Peyer's patch (tissue), 4 donors: ENCODE data around the gene PADI2.

Source experiments
- CTCF ChIP-seq, 6 experiments: fragments of 450-650 bp in 4 of 6; fragments of 200-600 bp in 2 of 6; sonication (generic) in 1 of 6; IDR thresholded peaks; one replicate each; pipeline ENCODE4 v1.5.1; 2017 to 2019; ENCODE audit warnings: antibody characterized with exemption in 6 of 6, mild to moderate bottlenecking in 3 of 6, moderate library complexity in 1 of 6
- POLR2A ChIP-seq, 2 donors: fragments of 450-650 bp; IDR thresholded peaks; one replicate each; pipeline ENCODE4 v1.5.1; 2017; ENCODE audit warnings: antibody characterized with exemption in 2 of 2, mild to moderate bottlenecking in 2 of 2, moderate library complexity in 2 of 2

- TF ChIP-seq POLR2A (IDR thresholded peaks at IDR 0.05) (peak; percentile 94 to 98), CTCF (IDR thresholded peaks at IDR 0.05) (no peak)
These were observed 65.4 kb downstream of the PADI2 start, which contains the start of gene SDHB for GRCh38 chr1:17053685-17054410.
